HCT116 (cell line): Measurements from ENCODE around the gene ATP12A.

Experiments used
- EZH2 ChIP-seq: fragments of 200-600 bp; sonication (generic); IDR thresholded peaks from 2 replicates; pipeline ENCODE4 v1.6.1; 2017; ENCODE audit warnings: antibody characterized with exemption, mixed run types
- POLR2A ChIP-seq: IDR thresholded peaks from 2 replicates; pipeline ENCODE4 v1.7.0; 2011; ENCODE audit warnings: borderline replicate concordance; ENCODE audit not compliant: insufficient read depth, insufficient read length; ENCODE audit errors: extremely low read depth
- POLR2AphosphoS5 ChIP-seq: IDR thresholded peaks from 2 replicates; pipeline ENCODE4 v1.6.1; 2011; ENCODE audit warnings: mild to moderate bottlenecking, low read depth, low read length, moderate library complexity
- RAD21 ChIP-seq: IDR thresholded peaks from 2 replicates; pipeline ENCODE4 v1.6.1; 2012; ENCODE audit warnings: low read depth, mild to moderate bottlenecking
- SIN3A ChIP-seq: IDR thresholded peaks from 2 replicates; pipeline ENCODE4 v1.6.1; 2012; ENCODE audit warnings: low read depth
- YY1 ChIP-seq: IDR thresholded peaks from 2 replicates; pipeline ENCODE4 v1.6.1; 2011; ENCODE audit warnings: low read length, low read depth, moderate library complexity, mild to moderate bottlenecking; ENCODE audit not compliant: insufficient replicate concordance; ENCODE audit errors: extremely low read depth
- TF ChIP-seq, protein P1 (sequence below), 3 experiments: fragments of 200-600 bp in 1 of 3; sonication (generic) in 1 of 3; IDR thresholded peaks in 2 of 3; conservative IDR thresholded peaks in 1 of 3; 2 replicates each; pipeline ENCODE4 v1.5.1; 2012 to 2017; ENCODE audit warnings: low read depth in 2 of 3, low read length in 2 of 3, antibody characterized with exemption in 1 of 3, borderline replicate concordance in 1 of 3, control low read depth in 1 of 3, mild to moderate bottlenecking in 1 of 3, mixed read lengths in 1 of 3, mixed run types in 1 of 3, moderate library complexity in 1 of 3; ENCODE audit not compliant: insufficient read depth in 1 of 3
- TF ChIP-seq, protein P2 (sequence below): IDR thresholded peaks from 2 replicates; pipeline ENCODE4 v1.6.1; 2012

DNA sequence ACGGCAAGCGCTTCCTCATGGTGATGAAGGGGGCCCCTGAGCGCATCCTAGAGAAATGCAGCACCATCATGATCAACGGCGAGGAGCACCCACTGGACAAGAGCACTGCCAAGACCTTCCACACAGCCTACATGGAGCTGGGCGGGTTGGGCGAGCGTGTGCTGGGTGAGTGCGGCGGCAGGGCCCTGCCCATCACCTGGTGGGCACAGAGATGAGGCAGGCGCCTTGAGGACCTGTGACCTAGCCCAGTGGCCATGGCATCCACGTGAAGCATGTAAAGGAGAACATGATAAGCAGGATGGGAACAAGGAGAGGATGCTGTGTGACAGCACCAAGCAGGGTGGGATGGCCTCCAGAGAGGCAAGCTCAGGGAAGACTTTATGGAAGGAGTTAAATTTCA lies 18.5 kb downstream of the ATP12A start:
- no peak for TF ChIP-seq POLR2AphosphoS5
- no peak for TF ChIP-seq POLR2A
- no peak for TF ChIP-seq EZH2
- TF ChIP-seq, protein P1, sequence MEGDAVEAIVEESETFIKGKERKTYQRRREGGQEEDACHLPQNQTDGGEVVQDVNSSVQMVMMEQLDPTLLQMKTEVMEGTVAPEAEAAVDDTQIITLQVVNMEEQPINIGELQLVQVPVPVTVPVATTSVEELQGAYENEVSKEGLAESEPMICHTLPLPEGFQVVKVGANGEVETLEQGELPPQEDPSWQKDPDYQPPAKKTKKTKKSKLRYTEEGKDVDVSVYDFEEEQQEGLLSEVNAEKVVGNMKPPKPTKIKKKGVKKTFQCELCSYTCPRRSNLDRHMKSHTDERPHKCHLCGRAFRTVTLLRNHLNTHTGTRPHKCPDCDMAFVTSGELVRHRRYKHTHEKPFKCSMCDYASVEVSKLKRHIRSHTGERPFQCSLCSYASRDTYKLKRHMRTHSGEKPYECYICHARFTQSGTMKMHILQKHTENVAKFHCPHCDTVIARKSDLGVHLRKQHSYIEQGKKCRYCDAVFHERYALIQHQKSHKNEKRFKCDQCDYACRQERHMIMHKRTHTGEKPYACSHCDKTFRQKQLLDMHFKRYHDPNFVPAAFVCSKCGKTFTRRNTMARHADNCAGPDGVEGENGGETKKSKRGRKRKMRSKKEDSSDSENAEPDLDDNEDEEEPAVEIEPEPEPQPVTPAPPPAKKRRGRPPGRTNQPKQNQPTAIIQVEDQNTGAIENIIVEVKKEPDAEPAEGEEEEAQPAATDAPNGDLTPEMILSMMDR (IDR thresholded peaks at IDR 0.05 in 2 of 3, conservative IDR thresholded peaks at IDR 0.05 in 1 of 3; ENCODE audit: borderline replicate concordance in 1 of 3, insufficient read depth in 1 of 3, low read depth in 2 of 3, low read length in 2 of 3) = no peak
- no peak for TF ChIP-seq YY1
- TF ChIP-seq RAD21 = no peak
- no peak for TF ChIP-seq SIN3A
- TF ChIP-seq, protein P2, sequence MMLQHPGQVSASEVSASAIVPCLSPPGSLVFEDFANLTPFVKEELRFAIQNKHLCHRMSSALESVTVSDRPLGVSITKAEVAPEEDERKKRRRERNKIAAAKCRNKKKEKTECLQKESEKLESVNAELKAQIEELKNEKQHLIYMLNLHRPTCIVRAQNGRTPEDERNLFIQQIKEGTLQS = no peak
